NK-92 treated with Interleukin-12 subunit alpha and Interleukin-12 subunit beta, amount 100 ng/mL, for 24 hours (cell line): Measurements from ENCODE around the gene RAB44.
"Not testable (repeated sequence)": the region's sequence is repeated elsewhere in the genome, so short reads cannot be mapped to it uniquely, and the experiment has no call there.

Source experiments
- DNase-seq: peaks from one replicate; lab custom pipeline; 2025; lab: John Stamatoyannopoulos, UW

Gene RAB44

DNA sequence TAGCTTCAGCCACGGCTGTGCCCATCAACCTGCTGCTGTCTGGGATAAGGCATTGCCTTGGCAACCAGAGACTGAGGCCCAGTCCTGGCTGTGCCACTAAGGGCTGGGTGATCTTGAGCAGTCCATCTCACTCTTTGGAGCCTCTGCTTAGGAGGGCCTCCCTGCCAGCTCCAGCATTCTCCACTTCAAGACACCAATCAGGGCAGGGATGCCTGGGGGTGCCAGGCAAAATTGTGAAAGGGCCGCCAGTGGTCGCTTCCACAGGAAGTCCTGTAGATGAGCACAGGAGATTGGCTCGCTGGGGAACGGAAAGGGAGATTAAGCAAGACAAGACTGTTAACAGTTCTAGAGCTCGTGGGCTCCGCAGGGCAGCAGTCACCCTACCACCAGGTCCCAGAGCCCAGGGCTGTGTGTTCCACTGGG lies at the start of gene RAB44:
Gene RAB44, plus strand, starts transcription at position 346 of the 423 bp plus-strand sequence. CDS start 6,410 bp downstream, outside the sequence.
- DNase-seq: no peak

GRCh38 chr6:36649086-36649485 lies 48.5 kb upstream of the RAB44 start:
- DNase-seq: no peak

- DNase-seq: no peak
Observed at GRCh38 chr6:36649701-36650484, 47.7 kb upstream of the RAB44 start.

- no peak for DNase-seq
Observed at GRCh38 chr6:36650848-36651478, 46.7 kb upstream of the RAB44 start.

DNA sequence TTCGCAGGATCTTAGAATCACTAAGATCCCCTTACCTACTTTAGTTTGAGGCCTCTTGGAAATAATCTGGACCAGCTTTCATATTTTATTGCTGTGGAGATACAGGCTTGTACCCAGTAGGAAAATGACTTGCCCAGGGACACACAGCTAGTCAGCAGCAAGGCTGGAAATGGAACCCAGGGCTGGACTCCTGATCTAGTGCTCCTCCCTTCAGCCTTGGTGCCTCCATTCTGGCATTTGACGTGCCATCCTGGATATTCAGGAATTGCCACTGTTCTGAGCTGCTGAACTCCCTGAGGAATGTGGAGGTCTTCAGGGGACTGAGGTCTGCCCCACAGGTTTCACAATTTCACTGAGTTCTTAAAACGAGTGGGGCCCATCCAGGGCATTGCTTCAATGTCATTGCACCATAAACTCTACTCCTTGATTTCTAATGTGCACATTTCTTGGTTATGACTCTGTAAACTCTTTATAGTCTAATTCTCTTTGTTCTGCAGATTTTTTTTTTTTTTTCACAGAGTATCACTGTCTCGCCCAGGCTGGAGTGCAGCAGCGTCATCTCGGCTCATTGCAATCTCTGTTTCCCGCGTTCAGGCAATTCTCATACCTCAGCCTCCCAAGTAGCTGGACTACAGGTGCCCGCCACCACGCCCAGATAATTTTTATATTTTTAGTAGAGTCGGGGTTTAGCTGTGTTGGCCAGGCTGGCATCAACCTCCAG lies 45.8 kb upstream of the RAB44 start:
- no peak for DNase-seq

DNA sequence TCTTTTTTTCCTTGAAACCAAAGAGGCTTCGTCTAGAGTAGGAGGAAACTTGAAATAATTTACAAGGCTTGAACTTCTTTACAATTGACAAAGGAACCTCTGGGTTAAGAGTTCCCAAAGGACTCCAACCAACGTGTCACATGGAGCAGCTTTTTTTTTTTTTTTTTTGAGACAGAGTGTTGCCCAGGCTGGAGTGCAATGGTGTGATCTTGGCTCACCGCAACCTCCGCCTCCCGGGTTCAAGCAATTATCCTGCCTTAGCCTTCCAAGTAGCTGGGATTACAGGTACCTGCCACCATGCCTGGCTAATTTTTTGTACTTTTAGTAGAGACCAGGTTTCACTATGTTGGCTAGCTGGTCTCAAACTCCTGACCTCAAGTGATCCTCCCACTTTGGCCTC lies 43.2 kb upstream of the RAB44 start:
- not testable (repeated sequence) for DNase-seq

- no peak for DNase-seq
Observed at GRCh38 chr6:36655085-36655724, 42.4 kb upstream of the RAB44 start.

- no peak for DNase-seq
Observed at GRCh38 chr6:36656441-36656840, 41.2 kb upstream of the RAB44 start.

- no peak for DNase-seq
Observed at GRCh38 chr6:36657271-36657670, 40.4 kb upstream of the RAB44 start.

GRCh38 chr6:36657942-36658544 lies 39.6 kb upstream of the RAB44 start:
- no peak for DNase-seq

DNA sequence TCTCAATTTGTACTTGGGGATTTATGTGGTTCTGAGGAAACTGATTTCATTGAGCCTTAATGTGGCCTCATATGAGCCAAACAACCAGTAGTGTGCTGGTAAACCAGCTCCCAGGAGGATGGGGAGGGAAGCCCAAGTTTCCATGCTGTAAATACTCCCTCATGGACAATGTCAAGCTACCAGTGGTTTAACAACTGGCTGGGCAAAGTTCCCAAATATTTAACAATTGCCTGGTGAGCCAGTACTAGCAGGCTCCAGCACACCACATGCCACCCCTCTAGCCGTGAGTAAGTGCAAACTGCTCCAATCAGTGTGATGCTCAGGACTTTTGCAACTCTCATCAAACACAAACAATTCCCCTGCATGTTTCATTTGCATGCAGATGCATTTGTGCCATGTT lies 38.4 kb upstream of the RAB44 start:
- DNase-seq: no peak

DNA sequence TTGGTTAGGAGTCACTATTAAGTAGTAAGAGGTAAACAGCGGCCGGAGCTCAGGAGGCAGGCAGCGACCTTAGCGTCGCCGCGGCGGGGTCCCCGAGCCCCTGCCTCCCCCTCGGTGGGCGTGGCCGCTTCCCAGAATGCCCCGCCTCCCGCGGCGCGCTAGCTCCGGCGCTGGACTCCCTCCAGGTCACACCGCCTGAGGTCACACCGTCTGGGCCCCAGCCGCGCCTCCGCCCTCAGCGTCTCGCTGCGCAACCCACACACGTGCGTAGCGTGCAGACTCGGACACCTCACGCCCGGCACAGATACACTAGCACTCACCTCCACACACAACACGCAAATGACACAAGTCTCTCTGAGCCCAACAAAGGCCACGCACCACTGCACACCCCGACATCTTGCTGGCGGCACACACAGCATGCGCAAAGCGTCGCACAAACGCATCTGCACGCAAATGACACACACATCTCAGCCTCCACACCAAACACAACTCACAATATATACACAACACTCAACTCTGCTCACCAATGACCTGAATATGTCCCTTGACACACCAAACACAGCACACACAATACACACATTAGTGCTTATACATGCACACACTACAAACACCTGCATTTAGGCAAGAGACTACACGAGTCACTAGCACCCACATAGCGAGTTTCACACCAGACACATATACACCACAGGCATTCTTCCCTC lies 36.7 kb upstream of the RAB44 start:
- DNase-seq: no peak

DNA sequence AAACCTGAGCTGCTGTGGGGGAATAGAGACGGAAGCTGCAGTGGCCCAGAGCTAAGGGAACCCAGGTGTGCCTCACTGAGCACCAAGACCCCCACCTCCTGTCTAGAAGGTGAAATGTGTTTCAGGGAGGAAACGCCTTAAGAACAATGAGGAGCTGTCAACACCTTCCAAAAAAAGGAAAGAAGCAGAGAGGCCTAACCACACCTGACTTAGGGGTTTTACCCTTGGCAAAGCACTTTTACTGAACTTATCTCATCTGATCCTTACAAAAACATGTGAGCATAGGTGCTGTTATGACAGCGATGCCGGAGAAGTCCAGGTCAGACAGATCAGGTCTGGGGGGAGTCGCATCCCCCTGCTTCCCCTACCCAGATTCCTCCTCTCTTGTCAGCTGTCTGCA lies 35.2 kb upstream of the RAB44 start:
- DNase-seq: no peak

DNA sequence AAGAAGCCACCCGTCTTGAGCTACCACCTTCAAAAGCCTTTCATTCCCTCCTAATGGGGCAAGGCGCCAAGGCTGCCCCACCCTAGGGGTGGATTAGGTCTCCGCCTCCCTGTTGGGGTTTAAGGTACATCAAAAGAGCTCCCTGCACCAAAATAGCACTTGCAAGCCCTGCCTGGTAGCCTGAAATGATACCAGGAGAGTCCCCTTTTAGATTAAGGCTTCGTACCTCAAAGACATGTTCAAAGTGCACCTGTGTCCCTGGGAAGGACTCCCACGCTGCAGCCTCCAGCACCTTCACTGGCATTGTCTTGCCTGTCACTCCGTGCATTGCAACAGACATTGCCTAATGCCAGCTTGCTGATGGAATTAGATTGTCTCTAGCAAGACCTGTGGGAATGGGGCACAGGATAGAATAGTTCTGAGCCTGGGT lies 34.8 kb upstream of the RAB44 start:
- DNase-seq: no peak

DNA sequence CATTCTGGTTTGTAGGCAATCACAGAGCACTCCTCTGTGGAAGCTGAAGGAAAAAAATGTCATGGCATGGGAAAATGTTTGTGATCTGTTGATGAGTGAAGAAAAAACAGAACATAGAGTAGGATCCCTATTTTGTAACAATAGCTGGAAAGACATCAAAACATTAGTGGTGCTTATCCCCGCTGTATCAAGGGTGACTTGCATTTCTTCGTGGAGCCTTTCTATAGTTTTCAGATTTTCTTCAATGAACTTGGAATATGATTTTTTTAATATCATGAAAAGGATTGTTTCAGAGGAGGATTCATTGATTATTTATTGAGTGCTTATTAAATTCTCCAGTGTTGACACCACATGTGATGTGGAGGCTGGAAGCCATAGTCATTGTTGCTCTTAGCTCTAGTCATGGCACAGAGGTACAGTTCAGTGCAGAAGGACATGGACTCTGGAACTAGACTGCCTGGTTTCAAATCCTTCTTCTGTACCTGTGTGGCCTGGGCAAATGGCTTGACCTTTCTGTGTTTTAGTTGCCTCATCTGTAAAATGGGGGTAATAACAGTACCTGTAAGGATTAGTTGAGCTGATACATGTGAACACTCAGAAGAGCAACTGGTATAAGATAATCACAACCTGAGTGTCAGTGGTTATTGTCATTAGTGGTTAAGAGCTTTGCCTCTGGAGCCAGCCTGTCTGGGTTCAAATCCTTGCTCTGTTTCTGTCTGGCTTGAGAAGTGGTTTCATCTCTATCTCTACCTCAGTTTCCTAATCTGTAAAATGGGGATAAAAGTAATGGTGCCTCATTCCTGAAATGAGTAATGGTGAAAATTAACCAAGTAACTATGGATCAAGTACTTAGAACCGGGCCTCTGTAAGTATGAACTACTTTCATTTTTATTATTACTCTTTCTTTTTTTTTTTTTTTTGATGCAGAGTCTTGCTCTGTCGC lies 33.9 kb upstream of the RAB44 start:
- no peak for DNase-seq

- DNase-seq: no peak
Observed at GRCh38 chr6:36665180-36665579, 32.4 kb upstream of the RAB44 start.

- no peak for DNase-seq
Observed at GRCh38 chr6:36666287-36666686, 31.3 kb upstream of the RAB44 start.

GRCh38 chr6:36666826-36667591 lies 30.6 kb upstream of the RAB44 start:
- no peak for DNase-seq

DNA sequence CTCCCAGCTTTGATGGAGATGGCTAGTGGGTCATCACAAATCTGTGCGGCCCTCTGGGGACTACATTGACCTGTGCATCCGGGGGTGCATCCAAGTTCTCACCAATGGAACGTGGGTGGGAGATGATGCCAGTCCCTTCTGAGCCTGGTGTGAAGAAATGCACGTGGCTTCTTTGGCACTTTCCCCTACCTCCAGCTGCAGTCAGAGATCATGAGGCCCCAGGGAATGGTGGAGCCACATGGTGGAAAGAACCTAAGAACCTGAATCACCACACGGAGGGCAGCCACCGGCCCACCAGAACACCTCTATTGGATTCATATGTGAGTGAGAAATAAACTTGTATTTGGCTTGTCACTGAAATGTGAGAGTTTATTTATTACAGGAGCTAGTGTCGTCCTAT lies 29.0 kb upstream of the RAB44 start:
- DNase-seq: no peak
